ENCODE data around the gene CSRNP3. TPM values are rescaled to one million over a fixed set of nuclear protein-coding genes. Genes with fewer than 3 reads are reported as not detected.

Gene CSRNP3
- total RNA-seq, 1 experiment from 2014 or later, result not detected

- in situ Hi-C loops (cut with HindIII; ENCODE audit: low sequenced_read_pairs), result no loop called here
- DNase-seq (ENCODE audit: low spot score), result no peak
Observed at GRCh38 chr2:165621086-165621560, 151.6 kb downstream of the CSRNP3 start.

- in situ Hi-C loops (cut with HindIII; ENCODE audit: low sequenced_read_pairs), result no loop called here
- no peak for DNase-seq (ENCODE audit: low spot score)
Observed at GRCh38 chr2:165623161-165623560, 153.7 kb downstream of the CSRNP3 start.

GRCh38 chr2:165623783-165624469 is 154.4 kb downstream of the CSRNP3 start:
- in situ Hi-C loops (cut with HindIII; ENCODE audit: low sequenced_read_pairs), result no loop called here
- DNase-seq (ENCODE audit: low spot score), result no peak

GRCh38 chr2:165624470-165624800 is 154.9 kb downstream of the CSRNP3 start:
- no peak for DNase-seq (ENCODE audit: low spot score)
- in situ Hi-C loops (cut with HindIII; ENCODE audit: low sequenced_read_pairs), result no loop called here

- no peak for DNase-seq (ENCODE audit: low spot score)
- in situ Hi-C loops (cut with HindIII; ENCODE audit: low sequenced_read_pairs), result no loop called here
Observed at GRCh38 chr2:165627470-165627869, 158.0 kb downstream of the CSRNP3 start.

GRCh38 chr2:165629776-165630175 is 160.3 kb downstream of the CSRNP3 start:
- in situ Hi-C loops (cut with HindIII; ENCODE audit: low sequenced_read_pairs), result no loop called here

GRCh38 chr2:165630236-165630635 is 160.7 kb downstream of the CSRNP3 start:
- in situ Hi-C loops (cut with HindIII; ENCODE audit: low sequenced_read_pairs), result no loop called here

More at GRCh38 chr2:165629776-165630175, 160.3 kb downstream of the CSRNP3 start:
- no peak for DNase-seq (ENCODE audit: low spot score)

GRCh38 chr2:165631089-165631488 is 161.6 kb downstream of the CSRNP3 start:
- in situ Hi-C loops (cut with HindIII; ENCODE audit: low sequenced_read_pairs), result no loop called here
- no peak for DNase-seq (ENCODE audit: low spot score)

More at GRCh38 chr2:165630236-165630635, 160.7 kb downstream of the CSRNP3 start:
- no peak for DNase-seq (ENCODE audit: low spot score)

GRCh38 chr2:165632594-165632993 is 163.1 kb downstream of the CSRNP3 start:
- in situ Hi-C loops (cut with HindIII; ENCODE audit: low sequenced_read_pairs), result no loop called here
- DNase-seq (ENCODE audit: low spot score), result no peak

- in situ Hi-C loops (cut with HindIII; ENCODE audit: low sequenced_read_pairs), result no loop called here
- DNase-seq (ENCODE audit: low spot score), result no peak
Observed at GRCh38 chr2:165633431-165633830, 163.9 kb downstream of the CSRNP3 start.

GRCh38 chr2:165634282-165634681 is 164.8 kb downstream of the CSRNP3 start:
- DNase-seq (ENCODE audit: low spot score), result no peak
- in situ Hi-C loops (cut with HindIII; ENCODE audit: low sequenced_read_pairs), result no loop called here

GRCh38 chr2:165634855-165635254 is 165.4 kb downstream of the CSRNP3 start:
- peak; percentile 70 for DNase-seq (ENCODE audit: low spot score)
- in situ Hi-C loops (cut with HindIII; ENCODE audit: low sequenced_read_pairs), result no loop called here

- in situ Hi-C loops (cut with HindIII; ENCODE audit: low sequenced_read_pairs), result no loop called here
- DNase-seq (ENCODE audit: low spot score), result no peak
Observed at GRCh38 chr2:165635532-165635931, 166.0 kb downstream of the CSRNP3 start.

GRCh38 chr2:165636959-165637358 is 167.5 kb downstream of the CSRNP3 start:
- in situ Hi-C loops (cut with HindIII; ENCODE audit: low sequenced_read_pairs), result no loop called here
- DNase-seq (ENCODE audit: low spot score), result no peak

- in situ Hi-C loops (cut with HindIII; ENCODE audit: low sequenced_read_pairs), result no loop called here
- DNase-seq (ENCODE audit: low spot score), result no peak
Observed at GRCh38 chr2:165637396-165637795, 167.9 kb downstream of the CSRNP3 start.

GRCh38 chr2:165639504-165639903 is 170.0 kb downstream of the CSRNP3 start:
- in situ Hi-C loops (cut with HindIII; ENCODE audit: low sequenced_read_pairs), result no loop called here
- no peak for DNase-seq (ENCODE audit: low spot score)

GRCh38 chr2:165640247-165640929 is 170.9 kb downstream of the CSRNP3 start:
- in situ Hi-C loops (cut with HindIII; ENCODE audit: low sequenced_read_pairs), result no loop called here
- no peak for DNase-seq (ENCODE audit: low spot score)

GRCh38 chr2:165645930-165646831 is 176.7 kb downstream of the CSRNP3 start:
- in situ Hi-C loops (cut with HindIII; ENCODE audit: low sequenced_read_pairs), result no loop called here
- peak; percentile 81 for DNase-seq (ENCODE audit: low spot score)

GRCh38 chr2:165647409-165647808 is 177.9 kb downstream of the CSRNP3 start:
- no peak for DNase-seq (ENCODE audit: low spot score)
- in situ Hi-C loops (cut with HindIII; ENCODE audit: low sequenced_read_pairs), result no loop called here

- in situ Hi-C loops (cut with HindIII; ENCODE audit: low sequenced_read_pairs), result no loop called here
- no peak for DNase-seq (ENCODE audit: low spot score)
Observed at GRCh38 chr2:165648801-165649200, 179.3 kb downstream of the CSRNP3 start.
